B cell (primary cell): ENCODE data around the gene TBATA. TPM values are rescaled to one million over a fixed set of nuclear protein-coding genes. Genes with fewer than 3 reads are reported as not detected.

ENCODE experiments used
- ATAC-seq: fragments of 200-7000 bp; cut with Tn5 transposase; one replicate; pipeline ENCODE4 v1.10.0; 2021; ENCODE audit warnings: low read depth, mild to moderate bottlenecking, moderate number of reproducible peaks, moderate library complexity
- CTCF ChIA-PET: fragments of 350-600 bp; sonication (Branson Sonifier 250); formaldehyde crosslinking; loops from one replicate; lab custom pipeline; 2021; ENCODE audit warnings: antibody characterized with exemption, inconsistent platforms; lab: Charles Lee
- POLR2A ChIA-PET: fragments of 350-600 bp; sonication (Branson Sonifier 250); formaldehyde crosslinking; loops from one replicate; lab custom pipeline; 2021; ENCODE audit warnings: antibody characterized with exemption; lab: Charles Lee
- DNase-seq: peaks from one replicate; pipeline ENCODE4 v3.0.0; 2013
- H2AFZ ChIP-seq: 2 replicates; pipeline ENCODE4 v1.6.1; 2012; ENCODE audit warnings: mild to moderate bottlenecking, low read depth, low read length; ENCODE audit not compliant: insufficient read depth, poor library complexity, severe bottlenecking
- H3K27ac ChIP-seq, 2 donors: 1 replicate in 1 of 2; 2 replicates in 1 of 2; pipeline ENCODE4 v1.5.1; 2012 to 2013; ENCODE audit warnings: low read length in 2 of 2, mild to moderate bottlenecking in 2 of 2, moderate library complexity in 1 of 2
- H3K27me3 ChIP-seq, 4 experiments: fragments of 200-600 bp in 1 of 4; sonication (generic) in 1 of 4; replicated peaks in 1 of 4; 1 replicate in 2 of 4; 2 replicates in 2 of 4; pipeline versions ENCODE4 v1.6.1 to v1.7.0; 2013 to 2016; ENCODE audit warnings: low read length in 3 of 4, mild to moderate bottlenecking in 2 of 4, mixed read lengths in 1 of 4, moderate library complexity in 1 of 4; ENCODE audit not compliant: insufficient read depth in 4 of 4, control insufficient read depth in 3 of 4; ENCODE audit errors: control extremely low read depth in 1 of 4
- H3K36me3 ChIP-seq, 2 experiments: replicated peaks in 1 of 2; 1 replicate in 1 of 2; 2 replicates in 1 of 2; pipeline versions ENCODE4 v1.6.1 to v1.7.1; 2013; ENCODE audit warnings: low read length in 1 of 2; ENCODE audit not compliant: insufficient read depth in 2 of 2, control insufficient read depth in 1 of 2; ENCODE audit errors: control extremely low read depth in 1 of 2, extremely low read depth in 1 of 2
- H3K4me1 ChIP-seq, 2 donors: fragments of 200-600 bp in 1 of 2; sonication (generic) in 1 of 2; 1 replicate in 1 of 2; 2 replicates in 1 of 2; pipeline versions ENCODE4 v1.5.1 to v1.6.1; 2013 to 2017; ENCODE audit warnings: low read length in 2 of 2; ENCODE audit not compliant: control insufficient read depth in 2 of 2, insufficient read depth in 2 of 2
- H3K4me2 ChIP-seq: replicated peaks from 2 replicates; pipeline ENCODE3; 2012; ENCODE audit warnings: mild to moderate bottlenecking, low read depth, low read length; ENCODE audit not compliant: poor library complexity, severe bottlenecking
- H3K4me3 ChIP-seq, 5 experiments: fragments of 200-600 bp in 1 of 5; sonication (generic) in 1 of 5; 1 replicate in 3 of 5; 2 replicates in 2 of 5; pipeline versions ENCODE4 v1.5.1 to v1.7.0; 2011 to 2016; ENCODE audit warnings: low read length in 4 of 5, mild to moderate bottlenecking in 4 of 5, low read depth in 2 of 5, control low read depth in 1 of 5, moderate library complexity in 1 of 5; ENCODE audit not compliant: insufficient read depth in 1 of 5; ENCODE audit errors: control extremely low read depth in 1 of 5, extremely low read depth in 1 of 5
- H3K79me2 ChIP-seq: fragments of 200-600 bp; sonication (generic); one replicate; pipeline ENCODE4 v1.6.0; 2016; ENCODE audit warnings: low read length; ENCODE audit not compliant: control insufficient read depth, insufficient read depth
- H3K9ac ChIP-seq: fragments of 200-600 bp; sonication (generic); 2 replicates; pipeline ENCODE4 v1.6.1; 2017; ENCODE audit warnings: mild to moderate bottlenecking, low read length, moderate library complexity
- H3K9me3 ChIP-seq, 3 donors: one replicate each; pipeline versions ENCODE4 v1.6.1 to v1.7.1; 2013; ENCODE audit warnings: low read length in 2 of 3; ENCODE audit not compliant: control insufficient read depth in 2 of 3, insufficient read depth in 1 of 3; ENCODE audit errors: control extremely low read depth in 1 of 3
- H4K20me1 ChIP-seq: 2 replicates; pipeline ENCODE4 v1.6.0; 2012; ENCODE audit warnings: mild to moderate bottlenecking, low read length; ENCODE audit not compliant: insufficient read depth, control insufficient read depth, poor library complexity, severe bottlenecking
- H3K27ac Mint-ChIP-seq: one replicate; pipeline ENCODE4 v1.8.0; 2021; ENCODE audit warnings: mixed read lengths
- H3K27me3 Mint-ChIP-seq: one replicate; pipeline ENCODE4 v1.8.0; 2021; ENCODE audit warnings: mixed read lengths
- H3K4me1 Mint-ChIP-seq: one replicate; pipeline ENCODE4 v1.8.0; 2021; ENCODE audit warnings: mixed read lengths
- H3K4me3 Mint-ChIP-seq: one replicate; pipeline ENCODE4 v1.8.0; 2021; ENCODE audit warnings: mixed read lengths
- H3K9me3 Mint-ChIP-seq: one replicate; pipeline ENCODE4 v1.8.0; 2022; ENCODE audit warnings: mixed read lengths; ENCODE audit not compliant: insufficient read depth
- EZH2 ChIP-seq: IDR thresholded peaks from 2 replicates; pipeline ENCODE4 v1.6.1; 2012; ENCODE audit warnings: borderline replicate concordance, low read depth, mild to moderate bottlenecking, moderate library complexity, low read length; ENCODE audit not compliant: insufficient read depth, poor library complexity, severe bottlenecking
- WGBS: methylation state at CpG from one replicate; pipeline ENCODE4 v1.1.5; 2013; ENCODE audit warnings: missing lambda C conversion rate; ENCODE audit not compliant: insufficient coverage; 5-methylcytosine and 5-hydroxymethylcytosine counted together
- intact Hi-C: fragments of 100-400 bp; cut with micrococcal nuclease; formaldehyde crosslinking; loops from one replicate; pipeline ENCODE4 v1.10.0; 2022
- polyA plus RNA-seq: library from polyadenylated mRNA; depleted of rRNA; stranded (reverse); fragments of >200 nt; gene quantifications from 2 replicates; pipeline ENCODE4 v1.2.3, GENCODE V29; 2012
- total RNA-seq, 2 donors: library from RNA; stranded (reverse); fragments of 120-200 nt in 1 of 2; gene quantifications; 1 replicate in 1 of 2; 2 replicates in 1 of 2; pipeline versions ENCODE4 v1.2.3 to v1.2.4, GENCODE V29; 2013 to 2022
- TF ChIP-seq, protein P1 (sequence below): fragments of 200-600 bp; IDR thresholded peaks from one replicate; pipeline ENCODE4 v1.8.0; 2022; ENCODE audit warnings: antibody characterized with exemption, mild to moderate bottlenecking

The TBATA gene
- total and polyA plus RNA-seq, 2 donors (not counting 1 experiment from before 2014, with no cell fraction given), result not detected

DNA sequence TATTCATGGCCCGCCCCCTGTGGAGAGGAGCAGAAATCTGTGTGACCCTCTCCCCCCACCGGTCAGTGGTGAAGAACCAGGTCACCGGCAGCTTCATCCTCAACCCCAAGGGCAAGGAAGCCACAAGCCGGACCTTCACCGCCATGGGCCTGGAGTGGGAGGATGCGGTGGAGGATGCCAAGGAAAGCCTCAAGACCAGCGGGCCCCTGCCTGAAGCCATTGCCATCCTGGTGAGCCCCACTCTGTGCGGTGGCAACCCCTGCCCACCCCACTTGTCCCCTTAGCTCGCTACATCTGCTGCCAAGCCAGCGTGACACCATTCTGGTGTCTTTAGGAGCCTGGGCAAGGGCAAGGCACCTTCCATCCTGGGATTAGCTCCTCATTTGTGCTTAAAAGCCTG, 35.4 kb downstream of the TBATA start:
- no peaks in the 10 kb centered on the region for H3K79me2 ChIP-seq
- H3K9me3 ChIP-seq, result no peaks in the 10 kb centered on the region
- Mint-ChIP-seq H3K4me3 (no peak overlapping the region), H3K9me3 (no peaks in the 10 kb centered on the region), H3K27ac (no peak overlapping the region), H3K27me3 (no peaks in the 10 kb centered on the region), H3K4me1 (no peaks in the 10 kb centered on the region)
- H3K9ac ChIP-seq, result no peak overlapping the region
- H2AFZ ChIP-seq, result no peak overlapping the region
- no peak for DNase-seq
- no peak overlapping the region for H3K27ac ChIP-seq
- ATAC-seq, result no peak
- no peaks in the 10 kb centered on the region for H4K20me1 ChIP-seq
- ChIA-PET CTCF (no interaction called here), POLR2A (no interaction called here)
- TF ChIP-seq, protein P1, sequence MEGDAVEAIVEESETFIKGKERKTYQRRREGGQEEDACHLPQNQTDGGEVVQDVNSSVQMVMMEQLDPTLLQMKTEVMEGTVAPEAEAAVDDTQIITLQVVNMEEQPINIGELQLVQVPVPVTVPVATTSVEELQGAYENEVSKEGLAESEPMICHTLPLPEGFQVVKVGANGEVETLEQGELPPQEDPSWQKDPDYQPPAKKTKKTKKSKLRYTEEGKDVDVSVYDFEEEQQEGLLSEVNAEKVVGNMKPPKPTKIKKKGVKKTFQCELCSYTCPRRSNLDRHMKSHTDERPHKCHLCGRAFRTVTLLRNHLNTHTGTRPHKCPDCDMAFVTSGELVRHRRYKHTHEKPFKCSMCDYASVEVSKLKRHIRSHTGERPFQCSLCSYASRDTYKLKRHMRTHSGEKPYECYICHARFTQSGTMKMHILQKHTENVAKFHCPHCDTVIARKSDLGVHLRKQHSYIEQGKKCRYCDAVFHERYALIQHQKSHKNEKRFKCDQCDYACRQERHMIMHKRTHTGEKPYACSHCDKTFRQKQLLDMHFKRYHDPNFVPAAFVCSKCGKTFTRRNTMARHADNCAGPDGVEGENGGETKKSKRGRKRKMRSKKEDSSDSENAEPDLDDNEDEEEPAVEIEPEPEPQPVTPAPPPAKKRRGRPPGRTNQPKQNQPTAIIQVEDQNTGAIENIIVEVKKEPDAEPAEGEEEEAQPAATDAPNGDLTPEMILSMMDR, result no peak
- no peak for TF ChIP-seq EZH2
- intact Hi-C loops, result no loop called here
- no peak overlapping the region for H3K4me2 ChIP-seq
- 100% methylated on average over 4 of the region's 10 CpGs for WGBS
- no peaks in the 10 kb centered on the region for H3K4me1 ChIP-seq
- H3K36me3 ChIP-seq, result no peaks in the 10 kb centered on the region
- H3K4me3 ChIP-seq, result no peak overlapping the region
- no peaks in the 10 kb centered on the region for H3K27me3 ChIP-seq

GRCh38 chr10:70748801-70749573, 36.2 kb downstream of the TBATA start:
- TF ChIP-seq EZH2, result no peak
- TF ChIP-seq, protein P1, result no peak
- no peak overlapping the region for H3K9ac ChIP-seq
- intact Hi-C loops, result no loop called here
- H4K20me1 ChIP-seq, result no peaks in the 10 kb centered on the region
- H3K79me2 ChIP-seq, result no peaks in the 10 kb centered on the region
- WGBS, result 97% methylated on average over 8 of the region's 10 CpGs
- H3K4me3 ChIP-seq, result no peak overlapping the region
- no peaks in the 10 kb centered on the region for H3K4me1 Mint-ChIP-seq
- no peak overlapping the region for H3K4me2 ChIP-seq
- H3K9me3 ChIP-seq, result no peaks in the 10 kb centered on the region
- H3K27ac ChIP-seq, result no peak overlapping the region
- H2AFZ ChIP-seq, result no peak overlapping the region
- no peaks in the 10 kb centered on the region for H3K9me3 Mint-ChIP-seq
- H3K4me1 ChIP-seq, result no peaks in the 10 kb centered on the region
- DNase-seq (no peak), ATAC-seq (no peak)
- H3K27me3 Mint-ChIP-seq, result no peaks in the 10 kb centered on the region
- POLR2A ChIA-PET, result no interaction called here
- H3K27ac Mint-ChIP-seq, result no peak overlapping the region
- no peaks in the 10 kb centered on the region for H3K27me3 ChIP-seq
- H3K4me3 Mint-ChIP-seq, result no peak overlapping the region
- H3K36me3 ChIP-seq, result no peaks in the 10 kb centered on the region
- CTCF ChIA-PET, result no interaction called here
